Osteocyte (in vitro differentiated cells): ENCODE data around the gene DENND4A. TPM values are rescaled to one million over a fixed set of nuclear protein-coding genes. Genes with fewer than 3 reads are reported as not detected.
"Not testable (repeated sequence)": the region's sequence is repeated elsewhere in the genome, so short reads cannot be mapped to it uniquely, and the experiment has no call there.

Source experiments
- DNase-seq: peaks from one replicate; pipeline ENCODE4 v3.0.0; 2021; ENCODE audit warnings: mixed read lengths; ENCODE audit not compliant: unreplicated experiment; ENCODE audit errors: extremely low spot score
- H3K27ac Mint-ChIP-seq: one replicate; pipeline ENCODE4 v1.8.0; 2021; ENCODE audit warnings: mild to moderate bottlenecking, mixed read lengths; ENCODE audit not compliant: unreplicated experiment
- H3K27me3 Mint-ChIP-seq: one replicate; pipeline ENCODE4 v1.8.0; 2021; ENCODE audit warnings: mixed read lengths; ENCODE audit not compliant: unreplicated experiment
- H3K36me3 Mint-ChIP-seq: one replicate; pipeline ENCODE4 v1.8.0; 2021; ENCODE audit warnings: mixed read lengths; ENCODE audit not compliant: unreplicated experiment
- H3K4me1 Mint-ChIP-seq: one replicate; pipeline ENCODE4 v1.8.0; 2021; ENCODE audit warnings: mixed read lengths; ENCODE audit not compliant: unreplicated experiment
- H3K4me3 Mint-ChIP-seq: one replicate; pipeline ENCODE4 v1.8.0; 2021; ENCODE audit warnings: mild to moderate bottlenecking, moderate library complexity, mixed read lengths; ENCODE audit not compliant: unreplicated experiment
- H3K9me3 Mint-ChIP-seq: one replicate; pipeline ENCODE4 v1.8.0; 2021; ENCODE audit warnings: mixed read lengths; ENCODE audit not compliant: unreplicated experiment
- total RNA-seq: library from RNA; stranded (reverse); gene quantifications from 2 replicates; pipeline ENCODE4 v1.2.1, GENCODE V29; 2021
- TF ChIP-seq, protein P1 (sequence below): fragments of 200-600 bp; sonication (generic); IDR thresholded peaks from 2 replicates; pipeline ENCODE4 v1.5.0; 2021; ENCODE audit warnings: antibody characterized with exemption, mild to moderate bottlenecking, moderate library complexity

The DENND4A gene
- total RNA-seq, 1 donor from 2014 or later, result 24.5 TPM

DNA sequence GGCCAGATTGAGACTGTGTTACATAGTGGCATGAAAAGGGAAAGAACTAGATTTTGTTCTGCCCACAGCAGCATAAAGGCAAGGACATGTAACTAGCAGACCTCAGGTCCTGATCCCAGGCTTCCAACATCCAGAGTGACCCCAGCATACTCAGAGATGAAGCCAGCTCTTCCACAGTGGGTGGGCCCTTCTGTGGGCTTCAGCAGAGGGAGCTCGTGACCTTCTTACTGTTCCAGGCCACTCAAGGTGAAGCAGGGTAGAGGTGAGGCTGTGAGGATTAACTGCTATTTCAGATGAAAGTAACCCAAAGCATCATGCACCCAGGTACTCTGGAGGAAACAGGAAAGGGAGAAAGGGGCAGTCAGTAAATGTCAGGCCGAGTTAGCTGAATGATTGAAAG is 171.3 kb downstream of the DENND4A start:
- peaks cover 19% of the 10 kb centered on the region for H3K36me3 Mint-ChIP-seq
- no peaks in the 10 kb centered on the region for H3K27me3 Mint-ChIP-seq
- no peak for DNase-seq
- no peak overlapping the region for H3K4me3 Mint-ChIP-seq
- H3K9me3 Mint-ChIP-seq, result no peaks in the 10 kb centered on the region
- TF ChIP-seq, protein P1, sequence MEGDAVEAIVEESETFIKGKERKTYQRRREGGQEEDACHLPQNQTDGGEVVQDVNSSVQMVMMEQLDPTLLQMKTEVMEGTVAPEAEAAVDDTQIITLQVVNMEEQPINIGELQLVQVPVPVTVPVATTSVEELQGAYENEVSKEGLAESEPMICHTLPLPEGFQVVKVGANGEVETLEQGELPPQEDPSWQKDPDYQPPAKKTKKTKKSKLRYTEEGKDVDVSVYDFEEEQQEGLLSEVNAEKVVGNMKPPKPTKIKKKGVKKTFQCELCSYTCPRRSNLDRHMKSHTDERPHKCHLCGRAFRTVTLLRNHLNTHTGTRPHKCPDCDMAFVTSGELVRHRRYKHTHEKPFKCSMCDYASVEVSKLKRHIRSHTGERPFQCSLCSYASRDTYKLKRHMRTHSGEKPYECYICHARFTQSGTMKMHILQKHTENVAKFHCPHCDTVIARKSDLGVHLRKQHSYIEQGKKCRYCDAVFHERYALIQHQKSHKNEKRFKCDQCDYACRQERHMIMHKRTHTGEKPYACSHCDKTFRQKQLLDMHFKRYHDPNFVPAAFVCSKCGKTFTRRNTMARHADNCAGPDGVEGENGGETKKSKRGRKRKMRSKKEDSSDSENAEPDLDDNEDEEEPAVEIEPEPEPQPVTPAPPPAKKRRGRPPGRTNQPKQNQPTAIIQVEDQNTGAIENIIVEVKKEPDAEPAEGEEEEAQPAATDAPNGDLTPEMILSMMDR, result no peak
- H3K4me1 Mint-ChIP-seq, result no peaks in the 10 kb centered on the region
- no peak overlapping the region for H3K27ac Mint-ChIP-seq

DNA sequence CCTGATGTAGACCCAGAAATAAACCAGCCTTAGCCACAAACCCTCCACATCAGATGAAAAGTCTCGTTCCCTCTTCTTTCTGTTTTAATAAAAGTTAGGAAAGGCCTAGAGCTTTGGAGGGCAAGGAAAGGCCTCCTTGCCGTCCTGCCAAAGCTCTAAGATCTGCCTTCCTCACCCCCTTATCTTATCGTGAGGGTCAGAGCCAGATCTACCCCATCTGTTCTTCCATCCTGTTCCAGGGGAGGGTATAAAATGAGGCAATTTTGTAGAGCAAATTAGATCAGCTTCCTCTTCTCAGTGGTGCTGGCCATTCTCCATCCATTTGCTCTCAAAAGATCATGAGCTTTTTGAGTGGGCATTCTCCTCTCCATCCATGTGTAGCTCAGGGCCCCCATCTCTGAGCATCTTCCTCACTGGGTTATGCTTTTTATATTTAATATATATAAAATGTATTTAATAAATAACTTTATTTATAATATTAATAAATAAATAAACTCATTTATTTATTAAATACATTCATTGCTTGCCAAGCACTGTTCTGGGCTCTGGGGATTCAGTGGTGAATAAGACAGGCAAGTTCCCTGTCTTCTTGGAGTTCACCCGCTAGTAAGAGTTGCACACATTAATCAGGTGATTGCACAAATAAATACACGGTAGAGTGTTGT is 172.3 kb downstream of the DENND4A start:
- Mint-ChIP-seq H3K4me3 (no peak overlapping the region), H3K27me3 (no peaks in the 10 kb centered on the region), H3K9me3 (no peaks in the 10 kb centered on the region), H3K36me3 (peaks cover 13% of the 10 kb centered on the region), H3K4me1 (no peaks in the 10 kb centered on the region), H3K27ac (no peak overlapping the region)
- TF ChIP-seq, protein P1, result no peak
- DNase-seq, result no peak

DNA sequence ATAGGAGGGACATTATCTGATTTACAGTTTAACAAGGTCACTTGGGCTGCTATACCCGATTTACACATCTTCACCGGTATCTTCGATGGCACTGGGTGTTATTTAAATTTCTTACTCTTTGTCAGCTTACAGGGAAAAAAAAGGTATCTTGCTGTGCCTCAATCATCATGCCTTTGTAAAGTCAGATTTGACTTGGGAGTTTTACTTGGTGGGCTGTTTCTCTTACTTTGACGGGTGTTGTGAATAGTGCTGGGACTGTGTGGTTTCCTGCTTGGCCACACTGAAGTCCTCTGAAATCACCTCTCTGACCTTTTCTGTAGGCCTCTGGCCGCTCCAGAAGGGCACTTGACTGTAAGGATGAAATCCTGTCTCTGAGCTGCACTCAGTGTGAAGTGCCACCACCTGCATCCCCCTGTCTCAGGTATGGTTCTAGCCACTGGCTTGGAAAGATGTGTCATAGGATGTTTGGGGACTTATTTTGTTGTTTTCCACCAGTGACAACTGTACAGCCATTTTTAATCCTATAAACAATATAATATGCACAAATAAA is 173.5 kb downstream of the DENND4A start:
- Mint-ChIP-seq H3K9me3 (no peaks in the 10 kb centered on the region), H3K36me3 (peaks cover 6% of the 10 kb centered on the region), H3K4me1 (no peaks in the 10 kb centered on the region), H3K4me3 (no peak overlapping the region), H3K27me3 (no peaks in the 10 kb centered on the region), H3K27ac (no peak overlapping the region)
- DNase-seq, result no peak
- TF ChIP-seq, protein P1, result no peak

DNA sequence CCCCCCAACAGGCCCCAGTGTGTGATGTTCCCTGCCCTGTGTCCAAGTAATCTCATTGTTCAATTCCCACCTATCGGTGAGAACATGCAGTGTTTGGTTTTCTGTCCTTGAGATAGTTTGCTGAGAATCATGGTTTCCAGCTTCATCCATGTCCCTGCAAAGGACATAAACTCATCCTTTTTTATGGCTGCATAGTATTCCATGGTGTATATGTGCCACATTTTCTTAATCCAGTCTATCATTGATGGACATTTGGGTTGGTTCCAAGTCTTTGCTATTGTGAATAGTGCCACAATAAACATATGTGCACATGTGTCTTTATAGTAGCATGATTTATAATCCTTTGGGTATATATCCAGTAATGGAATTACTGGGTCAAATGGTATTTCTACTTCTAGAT is 176.2 kb downstream of the DENND4A start:
- not testable (repeated sequence) for H3K4me3 Mint-ChIP-seq, H3K9me3 Mint-ChIP-seq, H3K27me3 Mint-ChIP-seq, H3K36me3 Mint-ChIP-seq, H3K27ac Mint-ChIP-seq, DNase-seq
- peaks cover 12% of the 10 kb centered on the region for H3K4me1 Mint-ChIP-seq

DNA sequence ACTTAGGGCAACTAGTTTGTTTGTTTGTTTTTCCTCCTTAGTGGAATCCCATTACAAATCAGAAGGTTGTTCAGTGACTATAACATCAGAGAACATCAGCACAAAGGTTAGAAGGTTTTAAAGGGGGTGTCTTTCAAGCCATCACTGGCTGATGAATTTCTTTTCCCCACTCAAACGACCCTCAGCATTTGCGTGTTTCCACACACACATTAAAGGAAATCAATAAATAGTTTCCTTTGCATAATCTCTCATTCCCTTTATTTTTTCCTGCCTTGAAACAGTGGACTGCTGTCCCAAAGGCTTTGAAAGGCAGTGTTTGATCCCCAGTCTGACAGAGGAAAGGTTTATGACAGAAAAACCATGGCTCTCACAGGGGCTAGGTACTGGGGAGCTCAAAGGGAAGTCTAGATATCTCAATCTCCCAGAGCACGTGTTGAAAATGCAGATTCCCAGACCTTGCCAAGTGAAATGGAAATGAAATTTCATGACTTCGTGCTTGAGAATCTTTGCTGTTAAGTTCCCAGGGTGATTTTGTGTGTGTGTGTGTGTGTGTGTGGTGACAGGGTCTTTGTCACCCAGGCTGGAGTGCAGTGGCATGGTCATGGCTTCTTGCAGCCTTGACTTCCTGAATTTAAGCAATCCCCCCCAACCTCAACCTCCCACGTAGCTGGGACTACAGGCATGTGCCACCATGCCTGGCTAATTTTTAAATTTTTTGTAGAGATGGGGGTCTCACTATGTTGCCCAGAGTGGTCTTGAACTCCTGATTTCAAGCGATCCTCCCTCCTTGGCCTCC is 178.9 kb downstream of the DENND4A start:
- H3K4me3 Mint-ChIP-seq, result no peak overlapping the region
- H3K4me1 Mint-ChIP-seq, result peaks cover 22% of the 10 kb centered on the region
- TF ChIP-seq, protein P1, result no peak
- no peak overlapping the region for H3K27ac Mint-ChIP-seq
- DNase-seq, result no peak
- no peaks in the 10 kb centered on the region for H3K27me3 Mint-ChIP-seq
- no peaks in the 10 kb centered on the region for H3K9me3 Mint-ChIP-seq
- H3K36me3 Mint-ChIP-seq, result peaks cover 2% of the 10 kb centered on the region
